HG03196 (cell line): Measurements from ENCODE around the gene UBAP2L.
"Not testable (repeated sequence)": the region's sequence is repeated elsewhere in the genome, so short reads cannot be mapped to it uniquely, and the experiment has no call there.

ENCODE experiments used
- ATAC-seq: cut with Tn5 transposase; IDR thresholded peaks from one replicate; pipeline ENCODE4 v1.9.1; 2021; ENCODE audit not compliant: unreplicated experiment

The UBAP2L gene

DNA sequence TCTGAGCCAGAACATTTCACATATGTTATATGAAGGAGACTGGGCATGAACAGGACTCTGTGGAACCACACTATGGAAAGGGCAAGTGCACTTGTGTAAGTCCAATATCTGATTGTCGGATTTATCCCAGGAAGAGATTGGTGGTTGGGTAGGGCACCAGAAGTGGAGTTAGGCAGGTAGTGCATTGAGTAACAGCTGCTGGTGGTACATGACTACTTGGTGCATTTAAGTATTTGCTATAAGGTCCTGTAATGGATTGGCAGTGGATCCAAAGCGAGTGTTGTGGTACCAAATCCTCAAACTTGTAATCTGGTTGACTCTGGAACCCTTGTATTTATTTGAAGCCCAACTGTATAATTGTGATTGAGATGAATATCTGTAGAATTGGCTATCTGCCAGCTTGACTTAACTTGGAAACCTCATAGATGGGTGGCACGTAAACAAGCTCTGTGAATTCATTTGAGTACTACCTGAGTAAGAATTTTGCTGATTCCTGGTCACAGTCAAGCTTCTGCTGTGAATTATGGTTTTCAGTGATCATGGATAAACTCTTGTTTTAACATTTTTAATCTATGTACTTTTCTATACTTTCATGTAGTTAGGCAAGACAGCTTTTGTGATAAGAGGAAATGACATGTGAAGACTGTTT lies 21.1 kb downstream of the UBAP2L start:
- no peak for ATAC-seq

DNA sequence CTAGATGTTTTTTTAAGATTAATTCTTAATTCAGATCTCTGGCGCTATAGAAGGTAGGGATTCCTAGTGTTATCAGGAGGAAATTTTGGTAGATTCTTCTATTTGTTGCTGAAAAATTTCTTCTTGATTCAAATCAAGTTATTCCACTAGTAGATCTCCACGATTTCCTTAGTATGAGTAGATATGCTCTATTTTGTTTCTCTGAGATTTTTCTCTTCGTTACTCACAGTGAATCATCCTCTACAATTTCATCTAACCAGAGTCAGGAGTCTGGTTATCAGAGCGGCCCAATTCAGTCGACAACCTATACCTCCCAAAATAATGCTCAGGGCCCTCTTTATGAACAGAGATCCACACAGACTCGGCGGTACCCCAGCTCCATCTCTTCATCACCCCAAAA lies 32.9 kb downstream of the UBAP2L start:
- ATAC-seq = no peak

DNA sequence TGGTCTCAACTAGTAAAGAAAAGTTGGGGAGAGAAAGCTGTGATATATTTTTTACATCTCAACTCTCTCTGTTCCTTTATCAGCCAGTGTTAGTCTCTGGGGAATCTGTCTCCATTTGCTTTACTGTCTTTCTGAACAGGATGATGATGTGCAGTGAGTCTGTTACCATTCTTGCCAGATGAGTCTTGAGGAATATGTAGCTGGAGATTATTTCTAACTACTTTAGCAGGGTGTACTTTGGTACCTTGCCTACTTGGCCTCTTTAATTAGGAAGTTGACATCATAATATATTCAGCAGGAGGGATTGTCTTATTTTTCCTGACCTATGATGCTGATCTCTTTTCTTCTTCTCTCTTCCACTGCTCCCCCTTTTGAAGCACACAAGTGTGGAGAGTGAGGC lies 35.9 kb downstream of the UBAP2L start:
- no peak for ATAC-seq

DNA sequence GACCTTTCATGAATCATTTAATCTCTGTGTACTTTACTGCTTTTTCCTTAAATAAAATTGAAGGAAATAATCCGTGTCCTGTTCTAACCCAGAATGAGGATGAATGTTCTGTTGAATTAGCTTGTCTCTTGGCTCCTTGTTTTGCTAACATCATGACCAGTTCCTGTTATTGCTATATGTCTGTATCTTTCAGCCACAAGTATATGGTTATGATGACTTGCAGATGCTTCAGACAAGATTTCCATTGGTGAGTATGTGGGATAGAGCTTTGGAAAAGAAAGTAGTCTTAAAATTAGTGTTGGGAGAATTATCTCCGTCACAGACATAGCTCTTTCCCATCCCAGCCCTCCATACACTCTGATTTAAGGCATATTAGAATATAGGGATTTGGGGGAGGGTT lies 38.0 kb downstream of the UBAP2L start:
- ATAC-seq = no peak

- no peak for ATAC-seq
These were observed 39.4 kb downstream of the UBAP2L start for GRCh38 chr1:154260127-154260526.

DNA sequence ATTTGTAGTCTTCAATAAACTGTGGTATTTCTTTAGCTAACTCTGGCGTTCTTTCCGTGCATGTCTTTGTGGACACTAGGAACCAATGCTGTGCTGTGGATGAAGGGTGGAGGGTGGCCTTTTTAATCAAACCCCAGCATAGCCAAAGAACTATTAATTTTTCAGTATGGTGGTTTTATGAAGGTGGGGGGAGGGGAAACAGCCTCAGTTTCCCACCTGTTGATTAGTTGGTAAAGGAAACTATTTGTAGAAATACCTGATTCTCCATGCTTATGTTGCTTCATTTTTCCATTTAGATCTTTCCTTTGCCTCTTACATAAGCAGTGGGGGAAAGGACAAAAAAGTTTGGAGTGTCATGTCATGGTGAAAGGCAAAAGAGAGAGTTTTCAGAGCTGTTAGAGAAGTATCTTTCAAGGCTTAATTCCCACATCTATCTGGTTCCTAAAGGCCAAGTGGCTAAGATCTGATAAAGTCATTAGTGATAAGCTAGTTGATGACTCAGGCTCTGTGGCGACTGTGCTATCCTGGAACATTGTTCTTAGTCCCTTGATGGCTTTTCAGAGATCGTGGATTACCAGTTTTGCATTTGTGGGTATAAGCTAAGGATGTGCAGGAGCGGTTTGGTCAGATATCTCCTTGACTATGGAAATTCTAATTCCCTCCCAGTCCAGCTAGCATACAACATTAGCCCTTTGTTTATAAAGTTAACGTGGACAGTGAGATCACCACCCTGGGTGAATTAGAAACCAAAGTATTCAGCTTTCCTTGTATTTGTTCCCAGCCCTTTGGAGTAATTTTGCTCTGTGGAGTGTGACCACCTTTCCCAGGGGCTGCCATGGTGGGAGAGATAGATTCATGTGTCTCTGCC lies 42.9 kb downstream of the UBAP2L start:
- no peak for ATAC-seq

DNA sequence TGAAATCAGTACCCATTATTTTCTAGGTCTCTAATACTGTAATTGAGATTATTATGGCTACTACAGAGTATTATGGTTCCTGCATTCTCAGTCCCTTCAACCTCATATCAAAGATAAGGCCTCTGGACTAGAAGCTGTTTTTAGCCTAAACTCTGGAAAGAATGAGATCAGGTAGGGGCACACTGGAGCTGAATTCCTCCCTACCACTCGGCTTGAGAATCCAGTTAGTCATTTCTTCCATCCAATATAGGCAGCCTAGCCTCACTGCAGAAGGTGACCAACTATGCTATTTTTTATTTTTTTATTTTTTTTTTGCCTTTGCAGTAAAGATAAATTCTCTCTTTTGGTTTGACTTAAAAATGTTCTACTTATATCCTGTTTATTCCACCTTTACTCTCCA lies 43.7 kb downstream of the UBAP2L start:
- no peak for ATAC-seq

DNA sequence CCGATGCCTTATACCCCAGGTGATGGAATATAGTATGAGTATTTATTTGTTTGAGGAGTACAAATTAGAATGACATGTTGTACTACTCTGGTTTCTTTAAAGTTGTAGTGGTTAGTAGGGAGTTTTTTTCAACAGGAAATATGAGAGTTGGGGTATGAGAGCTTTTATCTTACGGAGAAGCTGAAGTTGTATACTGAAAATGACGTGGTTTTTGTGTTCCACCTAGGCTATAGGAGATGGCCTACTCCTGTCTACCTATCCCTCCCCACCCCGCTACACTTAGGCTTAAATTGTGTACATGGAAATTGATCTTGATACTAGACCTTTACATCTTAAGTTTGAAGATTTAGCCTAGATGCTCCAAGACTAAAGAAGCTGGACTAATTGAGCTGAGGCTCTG lies 44.8 kb downstream of the UBAP2L start:
- ATAC-seq = no peak

DNA sequence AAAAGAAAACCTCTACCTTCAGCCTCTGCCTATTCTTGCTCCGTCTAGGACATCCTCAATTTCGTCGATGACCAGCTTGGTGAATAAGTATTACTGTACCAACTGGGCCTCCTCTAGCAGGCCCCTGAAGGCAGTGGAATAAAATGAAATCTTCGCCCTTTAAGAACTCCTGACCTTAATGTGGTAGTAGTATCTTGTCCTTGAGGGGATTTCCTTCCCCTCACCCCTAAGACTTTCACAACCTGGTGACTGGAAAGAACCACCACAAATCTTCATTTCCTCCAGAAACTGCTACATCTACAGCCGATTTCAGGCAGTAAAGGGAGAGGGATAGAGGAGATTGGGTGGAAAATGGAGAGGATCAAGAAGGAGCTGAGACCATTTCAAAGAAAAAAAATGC lies 50.1 kb downstream of the UBAP2L start:
- ATAC-seq = no peak

- ATAC-seq = peak; percentile 88
These were observed 51.7 kb downstream of the UBAP2L start, which contains the start of gene HAX1 for GRCh38 chr1:154272217-154272998. TSS of gene HAX1 (plus strand) at chr1:154272629. CDS start at chr1:154272724, 95 bp downstream.

DNA sequence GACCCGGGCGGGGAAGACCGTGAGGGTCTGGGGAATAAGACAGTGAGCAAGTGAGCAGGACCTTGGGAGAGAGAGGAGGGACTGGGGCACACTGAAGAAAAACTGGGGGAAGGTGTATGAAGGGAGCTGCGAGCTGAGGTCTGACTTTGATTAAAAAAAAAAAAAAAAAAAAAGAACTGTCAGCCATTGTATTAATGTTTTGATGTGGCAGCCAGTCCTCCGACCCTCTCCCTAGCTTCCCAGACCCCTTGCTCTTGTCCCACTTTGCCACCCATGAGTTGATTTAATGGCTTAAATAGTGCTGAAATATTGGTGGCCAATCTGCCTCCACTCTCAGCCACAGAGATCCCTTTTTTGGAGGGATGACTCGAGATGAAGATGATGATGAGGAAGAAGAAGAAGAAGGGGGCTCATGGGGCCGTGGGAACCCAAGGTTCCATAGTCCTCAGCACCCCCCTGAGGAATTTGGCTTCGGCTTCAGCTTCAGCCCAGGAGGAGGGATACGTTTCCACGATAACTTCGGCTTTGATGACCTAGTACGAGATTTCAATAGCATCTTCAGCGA lies 52.3 kb downstream of the UBAP2L start:
- ATAC-seq = no peak

DNA sequence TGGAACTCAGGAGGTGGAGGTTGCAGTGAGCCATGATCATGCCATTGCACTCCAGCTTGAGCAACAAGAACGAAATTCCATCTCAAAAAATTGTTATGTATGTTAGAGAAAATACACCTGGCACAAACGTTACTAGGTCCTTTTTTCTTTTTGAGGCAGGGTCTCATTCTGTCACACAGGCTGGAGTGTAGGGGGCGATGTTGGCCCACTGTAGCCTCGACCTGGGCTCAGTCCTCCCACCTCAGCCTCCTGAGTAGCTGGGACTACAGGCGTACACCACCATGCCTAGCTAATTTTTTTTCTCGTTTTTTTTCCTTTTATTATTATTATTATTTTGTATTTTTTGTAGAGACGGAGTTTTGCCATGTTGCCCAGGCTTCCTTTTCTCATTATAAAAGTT lies 56.0 kb downstream of the UBAP2L start:
- ATAC-seq = no peak

DNA sequence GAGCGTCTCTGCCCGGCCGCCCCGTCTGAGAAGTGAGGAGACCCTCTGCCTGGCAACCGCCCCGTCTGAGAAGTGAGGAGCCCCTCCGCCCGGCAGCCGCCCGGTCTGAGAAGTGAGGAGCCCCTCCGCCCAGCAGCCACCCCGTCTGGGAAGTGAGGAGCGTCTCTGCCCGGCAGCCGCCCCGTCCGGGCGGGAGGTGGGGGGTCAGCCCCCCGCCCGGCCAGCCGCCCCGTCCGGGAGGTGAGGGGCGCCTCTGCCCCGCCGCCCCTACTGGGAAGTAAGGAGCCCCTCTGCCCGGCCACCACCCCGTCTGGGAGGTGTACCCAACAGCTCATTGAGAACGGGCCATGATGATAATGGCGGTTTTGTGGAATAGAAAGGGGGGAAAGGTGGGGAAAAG lies 66.8 kb downstream of the UBAP2L start:
- not testable (repeated sequence) for ATAC-seq

DNA sequence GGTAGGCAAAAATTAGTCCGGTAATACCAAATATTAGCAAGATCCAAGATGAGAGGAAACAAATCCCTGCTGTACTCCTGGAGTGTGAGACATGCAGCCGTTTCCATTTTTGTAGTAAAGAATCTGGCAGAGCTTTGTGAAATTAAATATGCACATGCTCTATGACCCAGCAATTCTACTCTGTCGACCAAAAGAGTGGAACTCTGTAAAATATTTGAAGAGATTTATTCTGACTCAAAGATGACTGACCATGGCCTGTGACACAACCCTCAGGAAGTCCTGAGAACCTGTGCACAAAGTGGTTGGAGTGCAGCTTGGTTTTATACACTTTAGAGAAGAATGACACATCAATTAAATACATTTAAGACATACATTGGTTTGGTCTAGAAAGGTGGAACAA lies 67.9 kb downstream of the UBAP2L start:
- ATAC-seq = no peak

- no peak for ATAC-seq
These were observed 70.2 kb downstream of the UBAP2L start for GRCh38 chr1:154290921-154291320.

GRCh38 chr1:154295408-154296235 lies 74.9 kb downstream of the UBAP2L start:
- no peak for ATAC-seq

GRCh38 chr1:154301582-154301981 lies 80.8 kb downstream of the UBAP2L start:
- ATAC-seq = no peak

GRCh38 chr1:154304664-154305337 lies 84.0 kb downstream of the UBAP2L start:
- ATAC-seq = peak; percentile 46

DNA sequence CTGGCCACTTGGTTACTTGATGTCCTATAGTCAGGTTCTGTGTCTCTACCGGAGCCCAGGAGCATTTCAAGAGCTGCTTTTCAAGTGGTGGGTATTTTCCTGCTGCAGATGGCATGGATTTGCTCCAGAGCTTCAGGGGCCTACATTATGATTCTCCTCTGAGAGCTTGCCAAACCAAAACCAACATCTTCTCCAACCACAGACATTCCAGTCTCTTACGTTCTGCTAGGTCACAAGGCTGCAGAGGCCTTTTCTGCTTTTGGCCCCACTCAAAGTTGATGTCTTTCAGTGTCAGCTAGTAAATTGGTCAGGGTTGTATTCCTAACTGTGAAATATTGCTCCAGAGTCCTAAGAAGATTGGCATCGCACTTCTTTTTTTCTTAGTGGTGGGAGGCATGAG lies 85.4 kb downstream of the UBAP2L start:
- no peak for ATAC-seq
